PFSK-1 (cell line): ENCODE data around the gene DOK5.

Experiments
- POLR2AphosphoS5 ChIP-seq: IDR thresholded peaks from 2 replicates; pipeline ENCODE4 v1.6.1; 2012; ENCODE audit warnings: low read depth, mild to moderate bottlenecking, control low read depth, low read length, moderate library complexity
- TF ChIP-seq, protein P1 (sequence below), 2 experiments: IDR thresholded peaks; 2 replicates each; pipeline versions ENCODE4 v1.6.1 to v1.8.0; 2011 to 2012; ENCODE audit warnings: low read depth in 2 of 2, low read length in 2 of 2, control low read depth in 1 of 2, inconsistent platforms in 1 of 2, mild to moderate bottlenecking in 1 of 2, moderate library complexity in 1 of 2; ENCODE audit not compliant: insufficient read depth in 1 of 2

DNA sequence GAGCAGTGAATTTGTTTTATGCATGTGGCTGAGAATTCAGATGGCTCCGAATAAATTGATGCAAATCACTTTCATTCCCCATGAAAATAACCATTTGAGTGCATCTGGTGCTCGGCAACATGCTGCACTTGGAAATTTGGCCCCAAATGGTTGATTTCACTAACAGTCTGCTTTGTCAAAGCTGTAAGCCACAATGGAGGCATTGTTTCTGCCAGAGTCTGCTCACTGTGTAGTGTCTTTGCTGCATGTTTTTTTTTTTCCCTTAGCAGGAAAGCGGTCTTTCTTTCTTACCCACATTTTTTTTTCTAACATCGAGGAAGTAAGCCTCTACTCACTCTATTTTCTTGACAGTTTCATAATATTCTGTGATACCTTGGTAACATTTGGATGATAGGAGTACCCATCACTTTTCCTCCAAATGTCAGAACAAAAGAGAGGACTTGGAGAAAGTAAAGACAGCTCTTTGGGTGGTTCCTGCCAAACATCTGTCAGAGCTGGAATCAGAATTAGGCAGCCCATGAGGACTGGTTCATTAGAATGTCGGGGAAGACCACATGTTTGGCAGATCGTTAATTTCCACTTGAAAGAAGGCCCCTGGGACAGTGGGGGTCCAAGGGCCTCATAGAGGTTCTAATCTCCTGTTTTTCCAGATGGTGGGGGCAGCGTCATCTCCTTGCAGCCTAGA lies 149.5 kb downstream of the DOK5 start:
- TF ChIP-seq, protein P1, sequence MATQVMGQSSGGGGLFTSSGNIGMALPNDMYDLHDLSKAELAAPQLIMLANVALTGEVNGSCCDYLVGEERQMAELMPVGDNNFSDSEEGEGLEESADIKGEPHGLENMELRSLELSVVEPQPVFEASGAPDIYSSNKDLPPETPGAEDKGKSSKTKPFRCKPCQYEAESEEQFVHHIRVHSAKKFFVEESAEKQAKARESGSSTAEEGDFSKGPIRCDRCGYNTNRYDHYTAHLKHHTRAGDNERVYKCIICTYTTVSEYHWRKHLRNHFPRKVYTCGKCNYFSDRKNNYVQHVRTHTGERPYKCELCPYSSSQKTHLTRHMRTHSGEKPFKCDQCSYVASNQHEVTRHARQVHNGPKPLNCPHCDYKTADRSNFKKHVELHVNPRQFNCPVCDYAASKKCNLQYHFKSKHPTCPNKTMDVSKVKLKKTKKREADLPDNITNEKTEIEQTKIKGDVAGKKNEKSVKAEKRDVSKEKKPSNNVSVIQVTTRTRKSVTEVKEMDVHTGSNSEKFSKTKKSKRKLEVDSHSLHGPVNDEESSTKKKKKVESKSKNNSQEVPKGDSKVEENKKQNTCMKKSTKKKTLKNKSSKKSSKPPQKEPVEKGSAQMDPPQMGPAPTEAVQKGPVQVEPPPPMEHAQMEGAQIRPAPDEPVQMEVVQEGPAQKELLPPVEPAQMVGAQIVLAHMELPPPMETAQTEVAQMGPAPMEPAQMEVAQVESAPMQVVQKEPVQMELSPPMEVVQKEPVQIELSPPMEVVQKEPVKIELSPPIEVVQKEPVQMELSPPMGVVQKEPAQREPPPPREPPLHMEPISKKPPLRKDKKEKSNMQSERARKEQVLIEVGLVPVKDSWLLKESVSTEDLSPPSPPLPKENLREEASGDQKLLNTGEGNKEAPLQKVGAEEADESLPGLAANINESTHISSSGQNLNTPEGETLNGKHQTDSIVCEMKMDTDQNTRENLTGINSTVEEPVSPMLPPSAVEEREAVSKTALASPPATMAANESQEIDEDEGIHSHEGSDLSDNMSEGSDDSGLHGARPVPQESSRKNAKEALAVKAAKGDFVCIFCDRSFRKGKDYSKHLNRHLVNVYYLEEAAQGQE (IDR thresholded peaks at IDR 0.05; ENCODE audit: insufficient read depth in 1 of 2, low read depth in 2 of 2, low read length in 2 of 2) = no peak
- TF ChIP-seq POLR2AphosphoS5 = no peak
